Measurements from ENCODE around the gene ZNF516. TPM values are rescaled to one million over a fixed set of nuclear protein-coding genes. Genes with fewer than 3 reads are reported as not detected.

ZNF516 gene
- total RNA-seq, 1 experiment from 2014 or later, result 25.5 TPM

- BruUV-seq (replicated peaks), result no TSS peak
- no peaks in the 10 kb centered on the region for H3K36me3 ChIP-seq (ENCODE audit: control insufficient read depth, insufficient read depth, low read length)
- intact Hi-C loops (cut with micrococcal nuclease; ENCODE audit: unreplicated experiment), result no loop called here
- no peaks in the 10 kb centered on the region for H3K4me1 Mint-ChIP-seq (ENCODE audit: low read depth, unreplicated experiment)
- no peak for DNase-seq
- H3K4me3 Mint-ChIP-seq (ENCODE audit: unreplicated experiment), result no peak overlapping the region
- POLR2A ChIA-PET, result no interaction called here
- no peaks in the 10 kb centered on the region for H3K9me3 ChIP-seq
- CTCF ChIA-PET, result no interaction called here
- H3K4me1 ChIP-seq, result no peaks in the 10 kb centered on the region
- H3K27me3 Mint-ChIP-seq (ENCODE audit: insufficient read depth, unreplicated experiment), result no peaks in the 10 kb centered on the region
- H3K9me3 Mint-ChIP-seq (ENCODE audit: unreplicated experiment), result no peaks in the 10 kb centered on the region
- TF ChIP-seq CTCF (IDR thresholded peaks at IDR 0.05; ENCODE audit: insufficient read depth in 1 of 2, low read depth in 1 of 2, low read length in 1 of 2, severe bottlenecking in 1 of 2, unreplicated experiment in 1 of 2), result no peak
- no peaks in the 10 kb centered on the region for H3K27me3 ChIP-seq (replicated peaks; ENCODE audit: control insufficient read depth, insufficient read depth, low read length)
- H3K36me3 Mint-ChIP-seq (ENCODE audit: insufficient read depth, unreplicated experiment), result peaks cover 10% of the 10 kb centered on the region
- H3K4me3 ChIP-seq (ENCODE audit: low read depth, low read length), result no peak overlapping the region
- H3K27ac Mint-ChIP-seq (ENCODE audit: unreplicated experiment), result no peak overlapping the region
Measured at GRCh38 chr18:76384861-76385680, 110.0 kb downstream of the ZNF516 start.

DNA sequence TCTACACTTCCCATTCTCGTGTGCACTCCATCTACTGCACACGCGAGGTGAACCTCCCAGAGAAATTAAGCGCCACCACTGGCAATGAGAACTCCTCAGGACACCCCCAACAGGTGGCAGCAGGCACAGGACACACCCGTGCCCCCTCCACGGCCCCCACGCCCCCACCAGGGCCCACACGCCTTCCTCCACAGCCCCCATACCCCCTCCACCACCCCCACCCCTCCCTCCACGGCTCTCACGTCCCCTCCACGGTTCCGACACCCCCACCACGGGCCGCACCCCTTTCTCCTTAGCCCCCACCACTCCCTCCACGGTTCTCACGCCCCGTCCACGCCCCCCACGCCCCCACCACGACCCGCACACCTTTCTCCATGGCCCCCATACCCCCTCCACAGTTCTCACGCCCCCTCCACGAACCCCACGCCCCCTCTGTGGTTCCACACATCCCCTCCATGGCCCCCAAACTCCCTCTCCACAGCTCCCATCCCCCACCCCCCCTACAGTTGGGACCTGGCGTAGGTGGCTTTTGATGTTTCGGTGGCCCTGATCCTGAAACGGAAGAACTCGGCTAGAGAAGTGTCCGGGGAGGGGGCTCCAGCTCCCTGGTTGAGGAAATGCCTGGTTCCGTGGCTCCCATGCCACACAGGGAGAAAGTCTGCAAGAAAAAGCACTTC, 110.8 kb downstream of the ZNF516 start:
- no peak for DNase-seq
- intact Hi-C loops (cut with micrococcal nuclease; ENCODE audit: unreplicated experiment), result no loop called here
- ChIA-PET POLR2A (no interaction called here), CTCF (no interaction called here)
- H3K9me3 Mint-ChIP-seq (ENCODE audit: unreplicated experiment), result no peaks in the 10 kb centered on the region
- no peaks in the 10 kb centered on the region for H3K27me3 Mint-ChIP-seq (ENCODE audit: insufficient read depth, unreplicated experiment)
- no peak for TF ChIP-seq CTCF (IDR thresholded peaks at IDR 0.05; ENCODE audit: insufficient read depth in 1 of 2, low read depth in 1 of 2, low read length in 1 of 2, severe bottlenecking in 1 of 2, unreplicated experiment in 1 of 2)
- no peak overlapping the region for H3K27ac Mint-ChIP-seq (ENCODE audit: unreplicated experiment)
- H3K4me3 Mint-ChIP-seq (ENCODE audit: unreplicated experiment), result no peak overlapping the region
- Histone ChIP-seq H3K27me3 (replicated peaks; ENCODE audit: control insufficient read depth, insufficient read depth, low read length) (no peaks in the 10 kb centered on the region), H3K4me3 (ENCODE audit: low read depth, low read length) (no peak overlapping the region), H3K36me3 (ENCODE audit: control insufficient read depth, insufficient read depth, low read length) (no peaks in the 10 kb centered on the region), H3K4me1 (no peaks in the 10 kb centered on the region), H3K9me3 (no peaks in the 10 kb centered on the region)
- H3K4me1 Mint-ChIP-seq (ENCODE audit: low read depth, unreplicated experiment), result no peaks in the 10 kb centered on the region
- no TSS peak for BruUV-seq (replicated peaks)
- peaks cover 9% of the 10 kb centered on the region for H3K36me3 Mint-ChIP-seq (ENCODE audit: insufficient read depth, unreplicated experiment)

DNA sequence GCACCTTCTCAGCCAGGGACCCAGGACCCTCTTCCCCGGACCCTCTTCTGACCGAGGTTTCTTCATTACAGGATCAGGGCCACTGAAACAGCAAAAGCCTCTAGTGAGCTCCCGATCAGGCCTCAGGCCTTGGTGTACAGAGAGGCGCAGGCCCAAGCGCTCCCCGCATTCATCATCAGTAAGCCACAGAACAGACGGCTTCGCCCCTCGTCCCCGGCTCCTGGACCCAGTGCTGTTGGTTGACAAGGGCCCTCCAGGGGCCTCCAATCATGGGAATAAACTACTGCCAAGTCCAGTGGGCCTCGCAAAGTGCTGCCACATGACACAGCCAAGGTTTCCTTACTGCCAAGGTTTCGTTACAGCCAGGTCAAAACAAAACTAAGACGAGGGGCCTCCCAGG, 111.4 kb downstream of the ZNF516 start:
- no TSS peak for BruUV-seq (replicated peaks)
- TF ChIP-seq CTCF (IDR thresholded peaks at IDR 0.05; ENCODE audit: insufficient read depth in 1 of 2, low read depth in 1 of 2, low read length in 1 of 2, severe bottlenecking in 1 of 2, unreplicated experiment in 1 of 2), result no peak
- Histone ChIP-seq H3K36me3 (ENCODE audit: control insufficient read depth, insufficient read depth, low read length) (no peaks in the 10 kb centered on the region), H3K4me1 (no peaks in the 10 kb centered on the region), H3K4me3 (ENCODE audit: low read depth, low read length) (no peak overlapping the region), H3K9me3 (no peaks in the 10 kb centered on the region), H3K27me3 (replicated peaks; ENCODE audit: control insufficient read depth, insufficient read depth, low read length) (no peaks in the 10 kb centered on the region)
- intact Hi-C loops (cut with micrococcal nuclease; ENCODE audit: unreplicated experiment), result no loop called here
- Mint-ChIP-seq H3K9me3 (ENCODE audit: unreplicated experiment) (no peaks in the 10 kb centered on the region), H3K4me3 (ENCODE audit: unreplicated experiment) (no peak overlapping the region), H3K36me3 (ENCODE audit: insufficient read depth, unreplicated experiment) (peaks cover 3% of the 10 kb centered on the region), H3K27ac (ENCODE audit: unreplicated experiment) (no peak overlapping the region), H3K27me3 (ENCODE audit: insufficient read depth, unreplicated experiment) (no peaks in the 10 kb centered on the region), H3K4me1 (ENCODE audit: low read depth, unreplicated experiment) (no peaks in the 10 kb centered on the region)
- ChIA-PET POLR2A (no interaction called here), CTCF (interaction anchor here (0.8 kb wide), 1 partner anchor 14 kb away, joined by 3 read pairs; no protein-coding TSS in a partner anchor)
- no peak for DNase-seq

Data from Caco-2 (cell line).